ENCODE results near the gene ZNF771.
"Not testable (repeated sequence)": the region's sequence is repeated elsewhere in the genome, so short reads cannot be mapped to it uniquely, and the experiment has no call there.

The ZNF771 gene

GRCh38 chr16:30376461-30376902 lies 30.9 kb upstream of the ZNF771 start:
- DNase-seq, result no peak

DNA sequence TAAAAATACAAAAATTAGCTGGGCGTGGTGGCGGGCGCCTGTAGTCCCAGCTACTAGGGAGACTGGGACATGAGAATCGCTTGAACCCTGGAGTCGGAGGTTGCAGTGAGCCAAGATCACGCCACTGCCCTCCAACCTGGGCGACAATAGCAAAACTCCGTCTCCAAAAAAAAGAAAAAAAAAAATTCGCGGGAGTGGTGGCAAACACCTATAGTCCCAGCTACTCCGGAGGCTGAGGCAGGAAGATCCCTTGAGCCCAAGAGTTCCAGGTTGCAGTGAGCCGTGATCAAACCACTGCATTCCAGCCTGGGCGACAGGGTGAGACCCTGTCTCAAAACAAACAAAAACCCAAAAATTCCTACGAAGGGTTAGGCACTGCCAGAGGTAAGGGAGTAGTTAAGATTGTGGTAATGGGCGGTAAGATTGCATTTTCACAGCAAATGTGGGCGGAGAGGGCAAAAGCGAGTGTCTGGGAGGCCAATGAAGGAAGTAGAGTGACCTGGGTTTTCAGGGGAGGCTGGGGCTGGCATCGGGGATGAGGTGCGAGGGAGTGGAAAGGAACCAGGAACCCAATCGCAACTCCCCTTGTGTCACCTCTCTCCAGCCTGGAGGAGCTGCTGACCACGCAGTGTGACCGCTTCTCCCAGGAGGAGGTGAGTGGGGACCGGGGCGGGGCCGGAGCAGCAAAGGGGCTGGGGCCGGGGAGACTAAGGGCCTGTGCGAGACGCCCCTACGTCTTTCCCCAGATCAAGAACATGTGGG lies 30.2 kb upstream of the ZNF771 start:
- DNase-seq, result no peak

DNA sequence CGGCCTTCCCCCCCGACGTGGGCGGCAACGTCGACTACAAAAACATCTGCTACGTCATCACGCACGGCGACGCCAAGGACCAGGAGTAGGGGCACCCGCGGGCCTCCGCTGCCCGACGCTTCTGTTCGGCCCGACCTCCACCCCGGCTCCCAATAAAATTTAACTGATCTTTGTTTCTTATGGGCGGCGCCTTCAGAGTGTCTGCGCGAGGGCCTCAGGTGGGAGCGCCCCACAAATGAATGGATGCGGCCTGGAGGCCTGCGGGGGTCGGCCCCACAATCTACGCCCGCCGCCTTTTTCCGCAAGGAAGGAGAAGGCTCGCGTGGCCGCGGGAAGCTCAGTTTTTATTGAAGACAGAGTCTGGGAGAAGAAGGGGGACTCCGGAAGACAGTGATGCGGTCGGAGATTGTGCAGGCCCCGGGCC lies 29.6 kb upstream of the ZNF771 start:
- peak; percentile 91 to 92 for DNase-seq

DNA sequence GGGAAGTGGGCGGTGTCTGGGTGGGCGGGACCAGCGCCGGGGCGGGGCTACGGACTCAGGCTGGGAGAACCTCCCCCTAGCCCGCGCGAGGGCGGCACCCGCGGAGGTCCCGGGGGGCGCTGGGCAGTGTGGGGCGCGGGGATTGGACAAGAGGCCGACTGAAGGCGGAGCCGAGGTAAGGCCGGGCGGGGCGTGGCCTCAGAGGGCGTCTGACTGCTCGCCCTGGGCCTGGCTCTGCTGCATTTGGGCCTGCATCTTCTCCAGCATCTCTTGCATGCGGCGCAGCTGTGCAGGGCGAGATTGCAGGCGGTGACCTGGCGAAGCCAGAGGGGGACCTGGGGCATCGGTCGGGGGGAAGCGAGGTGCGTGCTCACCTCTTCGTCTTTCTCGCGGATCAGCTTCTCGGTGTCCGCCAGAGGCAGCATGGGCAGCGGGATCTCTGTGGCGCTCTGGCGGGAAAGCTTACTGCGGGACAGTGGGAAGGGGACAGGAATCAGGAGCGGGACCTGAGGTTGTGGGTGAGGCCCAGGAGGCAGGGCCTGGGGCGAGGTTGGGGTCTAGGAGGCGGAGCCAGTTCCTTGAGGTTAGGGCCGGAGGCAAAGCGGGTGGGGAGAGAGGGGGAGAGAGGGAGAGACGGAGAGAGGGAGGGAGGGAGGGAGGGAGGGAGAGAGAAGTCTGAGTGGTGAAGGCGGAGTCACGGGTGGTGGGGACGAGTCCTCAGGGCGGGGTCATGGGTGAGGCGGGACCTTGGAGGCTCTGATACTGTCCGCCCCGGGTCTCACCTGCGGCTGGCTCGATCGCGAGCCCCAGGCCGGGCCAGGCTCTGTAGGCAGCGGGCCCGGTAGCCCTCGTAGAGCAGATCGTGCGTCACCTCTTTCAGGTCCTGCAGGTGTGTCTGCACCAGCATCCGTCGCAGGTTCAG lies 28.9 kb upstream of the ZNF771 start:
- DNase-seq, result peak; percentile 99

GRCh38 chr16:30379158-30379783 lies 28.1 kb upstream of the ZNF771 start:
- no peak for DNase-seq

DNA sequence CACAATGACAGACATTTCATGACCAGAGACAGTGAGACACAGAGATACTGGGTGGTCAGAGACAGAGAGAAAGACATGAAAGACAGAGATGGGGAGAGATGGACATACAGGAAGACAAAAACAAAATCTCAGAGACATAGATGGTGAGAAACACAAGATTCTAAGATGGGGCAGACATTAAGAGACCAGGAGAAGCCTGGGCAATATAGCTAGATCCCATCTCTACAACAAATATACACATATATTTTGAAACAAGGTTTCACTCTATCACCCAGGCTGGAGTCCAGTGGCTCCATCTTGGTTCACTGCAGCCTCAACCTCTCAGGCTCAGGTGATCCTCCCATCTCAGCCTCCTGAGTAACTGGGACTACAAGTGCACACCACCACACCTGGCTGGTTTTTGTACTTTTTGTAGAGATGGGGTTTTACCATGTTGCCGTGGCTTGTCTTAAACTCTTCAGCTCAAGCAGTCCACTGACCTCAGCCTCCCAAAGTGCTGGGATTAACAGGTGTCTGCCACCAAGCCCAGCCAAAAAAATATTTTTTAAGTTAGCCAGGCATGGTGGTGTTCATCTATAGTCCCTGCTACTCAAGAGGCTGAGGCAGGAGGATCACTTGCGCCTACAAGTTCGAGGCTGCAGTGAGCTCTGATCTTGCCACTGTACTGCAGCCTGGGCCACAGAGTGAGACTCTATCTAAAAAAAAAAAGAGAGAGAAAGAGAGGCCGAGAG lies 27.2 kb upstream of the ZNF771 start:
- DNase-seq, result no peak

DNA sequence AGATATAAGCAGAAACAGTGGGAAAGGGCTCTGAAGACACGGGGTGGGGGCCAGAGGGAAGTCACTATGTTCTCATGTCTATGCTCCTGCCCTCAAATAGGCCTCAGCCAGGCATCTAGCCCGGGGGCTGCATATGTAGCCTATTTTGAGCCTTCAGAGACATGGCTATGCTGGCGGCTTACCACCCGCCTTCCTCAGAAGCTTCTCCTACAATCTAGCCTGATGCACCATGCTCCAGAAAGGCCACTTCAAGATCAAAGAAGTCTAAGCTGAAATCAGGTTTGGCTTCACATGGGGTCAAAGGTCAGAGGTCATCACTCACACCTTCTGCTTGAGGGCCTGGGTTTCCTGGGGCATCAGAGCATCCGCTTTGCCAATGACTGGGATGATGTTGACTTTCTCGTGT lies 26.6 kb upstream of the ZNF771 start:
- DNase-seq, result no peak

DNA sequence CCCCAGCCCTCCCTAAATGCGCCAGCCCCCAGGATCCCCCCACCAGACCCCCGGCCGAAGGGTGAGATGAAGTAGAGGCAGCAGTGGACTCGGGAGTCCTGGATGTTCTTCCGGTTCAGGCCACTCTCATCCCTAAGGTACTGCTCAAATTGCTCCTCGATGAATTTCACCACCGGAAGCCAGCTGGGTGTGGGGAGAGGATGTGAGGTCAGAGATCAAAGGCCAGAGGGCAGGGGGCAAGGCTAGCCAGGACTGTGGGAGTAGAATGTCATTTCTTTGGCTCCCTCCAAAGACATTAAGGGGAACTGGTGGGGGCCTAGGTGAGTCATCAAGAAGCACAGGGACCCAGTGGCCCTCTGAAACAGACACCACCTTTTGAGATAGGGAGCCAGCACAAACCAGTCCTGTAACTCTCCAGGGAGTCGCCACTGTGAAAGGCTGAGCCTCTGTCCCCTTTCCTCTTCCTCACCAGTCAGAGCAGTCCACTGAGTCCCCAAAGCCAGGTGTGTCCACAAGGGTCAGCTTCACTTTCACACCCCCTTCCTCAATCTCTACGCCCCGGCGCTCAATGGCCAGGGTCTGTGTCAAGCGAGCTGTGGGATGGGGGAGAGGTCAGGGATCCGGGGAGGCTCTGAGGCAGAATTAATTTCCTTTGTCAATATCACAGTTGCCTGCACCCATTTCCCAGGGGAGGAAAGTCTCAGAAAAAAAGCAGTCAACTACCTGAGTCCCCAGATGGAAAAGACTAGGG lies 25.9 kb upstream of the ZNF771 start:
- peak in 1 of 2 donors; percentile 47 for DNase-seq

DNA sequence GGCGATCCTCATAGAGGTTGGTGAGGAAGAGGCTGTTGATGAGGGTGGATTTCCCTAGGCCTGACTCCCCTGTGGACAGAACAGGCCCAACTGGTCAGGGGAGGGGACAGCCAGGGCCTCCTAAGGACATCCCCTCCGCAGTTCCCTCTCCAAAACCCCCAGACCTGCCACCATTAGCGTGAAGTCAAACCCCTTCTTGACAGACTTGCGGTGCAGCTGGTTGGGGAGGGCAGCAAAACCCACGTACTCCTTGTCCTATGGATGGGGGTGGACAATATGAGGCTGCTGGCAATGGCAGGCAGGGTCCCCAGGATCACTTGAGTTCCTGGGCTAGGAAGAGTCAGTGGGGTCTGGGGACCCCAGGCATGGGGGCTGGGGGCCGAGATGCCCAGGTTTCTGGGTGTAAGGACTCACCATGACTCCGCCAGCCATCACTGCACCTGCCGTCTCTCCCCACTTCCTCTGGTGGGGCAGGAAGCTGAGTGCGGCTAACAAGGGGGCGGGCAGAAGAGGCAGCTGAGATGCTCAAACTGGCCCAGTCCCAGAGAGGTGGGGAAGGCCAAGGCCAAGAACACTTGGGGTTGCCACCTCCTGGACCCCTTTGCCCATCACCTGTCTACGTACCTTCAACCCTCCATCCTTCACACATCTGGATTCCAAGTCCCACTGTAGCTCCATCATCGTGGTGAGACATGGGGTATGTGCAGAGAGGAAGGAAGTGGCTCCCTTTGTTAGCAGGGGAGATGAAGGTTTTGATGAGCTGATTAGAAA lies 25.1 kb upstream of the ZNF771 start, which contains the start of gene SEPTIN1:
SEPTIN1 (minus strand) TSS at position 451 of the 771 bp plus-strand sequence; CDS start at position 432, 19 bp downstream.
- DNase-seq, result peak; percentile 69 to 81

GRCh38 chr16:30383521-30383920 lies 23.9 kb upstream of the ZNF771 start:
- DNase-seq, result no peak

DNA sequence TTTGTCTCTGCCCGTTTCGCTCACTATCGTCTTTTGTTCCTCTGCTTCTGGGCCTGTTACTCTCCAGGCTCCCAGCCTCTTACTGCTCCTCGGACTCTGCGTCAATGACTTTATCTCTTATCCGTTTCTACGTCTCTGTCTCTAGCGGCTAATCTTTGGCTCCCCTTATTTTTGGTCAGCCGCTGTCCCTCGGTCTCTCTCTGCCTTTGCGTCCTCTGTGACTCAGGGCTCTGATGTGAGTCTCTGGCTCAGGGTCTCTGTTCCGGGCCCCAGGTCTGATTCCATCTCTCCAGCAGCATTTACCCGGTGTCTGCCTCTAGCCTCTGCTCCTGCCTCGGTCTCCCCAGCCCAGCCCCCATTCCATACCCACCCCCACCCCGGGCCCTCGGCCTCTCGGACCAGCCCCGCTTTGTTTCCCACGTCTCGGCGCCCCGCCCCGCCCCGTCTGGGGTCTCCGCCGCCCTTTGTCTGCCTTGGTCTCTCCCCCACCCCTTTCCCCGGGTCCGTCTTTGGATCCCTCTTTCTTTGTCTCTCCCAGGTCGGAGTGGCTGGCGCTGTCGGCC lies 12.7 kb upstream of the ZNF771 start:
- no peak for DNase-seq

DNA sequence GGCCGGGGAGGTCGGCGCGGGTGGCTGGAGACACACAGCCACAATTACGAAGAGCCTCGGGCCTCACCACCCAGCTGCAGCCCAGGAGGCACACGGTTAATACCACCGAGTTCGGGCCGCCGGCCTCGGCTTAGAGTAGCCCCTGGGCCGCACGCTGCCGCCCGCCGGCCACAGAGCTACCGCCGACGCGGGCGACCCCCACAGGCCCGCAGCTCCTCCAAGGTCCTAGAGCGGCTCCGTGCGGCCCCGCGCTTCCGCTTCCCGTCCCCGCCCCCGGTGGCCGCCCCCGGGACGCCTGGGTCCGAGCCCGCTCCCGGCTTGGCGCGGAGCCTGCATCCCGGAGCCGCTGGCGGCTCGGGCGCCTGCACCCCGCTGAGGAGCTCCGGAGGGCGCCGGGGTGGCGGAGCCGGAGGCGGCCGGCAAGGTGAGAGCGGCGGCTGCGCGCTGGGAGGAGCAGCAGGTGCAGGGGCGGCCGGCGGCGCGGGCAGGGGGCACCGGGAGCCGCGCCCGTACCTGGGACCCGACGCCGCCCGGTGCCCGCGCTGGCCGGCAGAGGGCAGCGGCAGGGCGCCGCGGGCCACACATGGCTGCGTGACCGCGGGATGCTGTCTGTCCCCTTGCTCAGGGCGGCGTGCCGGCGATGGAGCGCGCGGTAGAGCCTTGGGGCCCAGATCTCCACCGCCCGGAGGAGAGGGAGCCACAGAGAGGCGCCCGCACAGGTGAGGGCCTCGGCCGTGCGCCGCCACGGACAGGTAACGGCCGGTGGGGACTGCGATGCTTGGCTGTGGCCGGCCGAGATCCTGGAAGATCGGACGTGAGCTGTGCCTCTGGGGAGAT lies 12.0 kb upstream of the ZNF771 start, which contains the start of gene ZNF48:
ZNF48 (plus strand) TSS at position 266 of the 837 bp plus-strand sequence; CDS start at position 641, 375 bp downstream.
- peak; percentile 65 to 66 for DNase-seq

DNA sequence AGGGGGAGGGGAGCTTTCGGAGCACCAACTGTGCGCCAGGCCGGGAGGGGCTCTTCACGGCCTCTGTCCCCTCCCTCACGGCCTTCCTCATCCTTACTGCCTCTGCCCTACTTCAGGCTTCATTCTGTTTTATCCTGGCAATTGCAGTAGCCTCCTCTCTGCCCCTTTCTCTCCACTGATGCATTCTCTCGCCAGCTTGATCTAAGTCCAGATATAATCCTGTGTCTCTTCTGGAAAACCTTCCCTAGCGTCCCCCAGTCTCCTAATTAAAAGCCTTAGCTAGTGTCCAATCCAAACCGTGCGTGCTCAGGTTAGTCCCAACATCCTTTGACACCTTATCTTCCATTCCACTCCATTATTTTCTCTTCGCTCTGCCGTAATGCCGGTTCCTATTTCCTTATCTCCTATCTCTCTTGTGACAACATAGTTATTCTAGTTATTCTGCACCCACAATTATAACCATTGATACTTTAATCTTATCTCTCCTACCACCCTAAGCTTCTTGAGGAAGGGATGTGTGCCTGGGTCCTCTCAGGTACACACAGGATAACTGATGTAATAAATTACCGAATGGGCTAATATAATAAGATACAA lies 11.3 kb upstream of the ZNF771 start:
- DNase-seq, result no peak

DNA sequence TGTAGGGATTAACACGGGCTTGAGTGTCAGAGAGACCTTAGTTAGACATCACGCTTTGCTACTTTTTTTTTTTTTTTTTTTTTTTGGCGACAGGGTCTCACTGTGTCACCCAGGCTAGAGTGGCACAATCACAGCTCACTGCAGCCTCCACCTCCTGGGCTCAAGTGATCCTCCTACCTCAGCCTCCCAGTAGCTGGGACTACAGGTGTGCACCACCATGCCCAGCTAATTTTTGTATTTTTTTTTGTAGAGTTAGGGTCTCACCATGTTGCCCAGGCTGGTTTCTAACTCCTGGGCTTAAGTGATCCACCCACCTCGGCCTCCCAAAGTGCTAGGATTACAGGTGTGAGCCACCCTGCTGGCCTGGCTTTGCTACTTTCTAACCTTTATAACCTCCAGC lies 10.8 kb upstream of the ZNF771 start:
- DNase-seq, result not testable (repeated sequence)

DNA sequence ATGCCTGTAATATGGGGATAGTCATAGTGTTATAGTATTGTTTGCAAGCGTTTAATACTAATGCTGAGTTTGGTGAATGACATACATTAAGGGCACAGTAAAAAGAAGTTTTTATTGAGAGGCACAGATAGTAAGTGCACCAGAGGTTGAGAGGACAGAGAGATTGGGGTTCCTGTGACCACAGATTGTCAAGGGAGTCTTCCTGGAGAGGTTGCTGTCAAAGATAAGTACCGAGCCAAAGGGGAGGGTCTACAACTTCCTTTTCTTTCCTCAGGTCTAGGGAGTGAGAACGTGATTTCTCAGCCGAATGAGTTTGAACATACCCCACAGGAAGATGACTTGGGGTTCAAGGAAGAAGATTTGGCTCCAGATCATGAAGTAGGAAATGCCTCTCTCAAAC lies 10.3 kb upstream of the ZNF771 start:
- DNase-seq, result no peak

- DNase-seq, result no peak
These were observed 9.4 kb upstream of the ZNF771 start for GRCh38 chr16:30397776-30398660.

DNA sequence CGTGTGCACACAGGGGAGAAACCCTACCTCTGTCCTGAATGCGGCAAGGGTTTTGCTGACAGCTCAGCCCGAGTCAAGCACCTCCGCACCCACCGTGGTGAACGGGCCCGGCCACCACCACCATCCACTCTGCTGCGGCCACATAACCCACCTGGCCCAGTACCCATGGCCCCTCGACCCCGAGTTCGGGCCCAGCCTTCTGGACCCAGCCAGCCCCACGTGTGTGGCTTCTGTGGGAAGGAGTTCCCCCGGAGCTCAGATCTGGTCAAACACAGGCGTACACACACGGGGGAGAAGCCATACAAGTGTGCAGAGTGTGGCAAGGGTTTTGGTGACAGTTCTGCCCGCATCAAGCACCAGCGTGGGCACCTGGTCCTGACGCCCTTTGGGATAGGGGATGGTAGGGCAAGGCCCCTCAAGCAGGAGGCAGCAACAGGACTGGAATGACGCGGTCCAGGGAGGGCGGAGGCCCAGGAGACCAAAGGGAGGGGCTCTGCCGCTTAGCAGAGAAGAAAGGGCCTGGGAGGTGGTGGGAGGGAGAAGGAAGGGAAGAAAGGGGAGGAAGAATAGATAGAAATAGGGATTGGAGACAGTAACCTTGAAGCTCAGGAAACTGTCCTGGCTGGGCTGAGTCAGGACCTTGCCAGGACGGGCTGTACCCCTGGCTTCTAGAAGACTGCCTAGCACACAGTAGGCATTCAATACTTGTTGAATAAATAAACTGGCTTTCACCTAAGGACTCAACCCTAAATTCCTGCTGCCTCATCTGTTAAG lies 8.6 kb upstream of the ZNF771 start:
- no peak for DNase-seq

All from CD4-positive, alpha-beta T cell treated with Interferon alpha-2 for 1 hour (primary cell).